ENCODE data around the gene ATXN2.
"Not testable (repeated sequence)": the region's sequence is repeated elsewhere in the genome, so short reads cannot be mapped to it uniquely, and the experiment has no call there.

Gene ATXN2

GRCh38 chr12:111532751-111533150, 66.4 kb downstream of the ATXN2 start:
- Histone ChIP-seq H3K9ac (ENCODE audit: low read length) (no peak overlapping the region), H3K4me3 (ENCODE audit: low read length) (no peak overlapping the region), H3K9me3 (ENCODE audit: control insufficient read depth, low read length) (no peaks in the 10 kb centered on the region), H3K27me3 (replicated peaks; ENCODE audit: control insufficient read depth, insufficient read depth, low read length) (no peaks in the 10 kb centered on the region), H3K36me3 (ENCODE audit: control insufficient read depth, insufficient read depth, low read length, severe bottlenecking) (peaks cover 74% of the 10 kb centered on the region), H3K4me1 (ENCODE audit: control insufficient read depth, insufficient read depth, low read length) (no peaks in the 10 kb centered on the region)
- peak; percentile 36 for DNase-seq (ENCODE audit: low read depth)

GRCh38 chr12:111529424-111530368, 69.4 kb downstream of the ATXN2 start:
- Histone ChIP-seq H3K4me1 (ENCODE audit: control insufficient read depth, insufficient read depth, low read length) (peaks cover 3% of the 10 kb centered on the region), H3K9me3 (ENCODE audit: control insufficient read depth, low read length) (no peaks in the 10 kb centered on the region), H3K4me3 (ENCODE audit: low read length) (no peak overlapping the region), H3K9ac (ENCODE audit: low read length) (peak overlapping the region; percentile 9), H3K27me3 (replicated peaks; ENCODE audit: control insufficient read depth, insufficient read depth, low read length) (no peaks in the 10 kb centered on the region), H3K36me3 (ENCODE audit: control insufficient read depth, insufficient read depth, low read length, severe bottlenecking) (peaks cover 76% of the 10 kb centered on the region)
- DNase-seq (ENCODE audit: low read depth), result peak; percentile 80

GRCh38 chr12:111523587-111524167, 75.4 kb downstream of the ATXN2 start:
- Histone ChIP-seq H3K9me3 (ENCODE audit: control insufficient read depth, low read length) (no peaks in the 10 kb centered on the region), H3K9ac (ENCODE audit: low read length) (no peak overlapping the region), H3K27me3 (replicated peaks; ENCODE audit: control insufficient read depth, insufficient read depth, low read length) (no peaks in the 10 kb centered on the region), H3K36me3 (ENCODE audit: control insufficient read depth, insufficient read depth, low read length, severe bottlenecking) (peaks cover 99% of the 10 kb centered on the region), H3K4me1 (ENCODE audit: control insufficient read depth, insufficient read depth, low read length) (peaks cover 3% of the 10 kb centered on the region), H3K4me3 (ENCODE audit: low read length) (no peak overlapping the region)
- no peak for DNase-seq (ENCODE audit: low read depth)

GRCh38 chr12:111521801-111522200, 77.3 kb downstream of the ATXN2 start:
- H3K4me3 ChIP-seq (ENCODE audit: low read length), result no peak overlapping the region
- H3K36me3 ChIP-seq (ENCODE audit: control insufficient read depth, insufficient read depth, low read length, severe bottlenecking), result peaks cover 99% of the 10 kb centered on the region

GRCh38 chr12:111519937-111520336, 79.2 kb downstream of the ATXN2 start:
- H3K4me3 ChIP-seq (ENCODE audit: low read length), result no peak overlapping the region
- H3K4me1 ChIP-seq (ENCODE audit: control insufficient read depth, insufficient read depth, low read length), result no peaks in the 10 kb centered on the region
- no peak overlapping the region for H3K9ac ChIP-seq (ENCODE audit: low read length)
- no peaks in the 10 kb centered on the region for H3K9me3 ChIP-seq (ENCODE audit: control insufficient read depth, low read length)
- no peak for DNase-seq (ENCODE audit: low read depth)
- H3K27me3 ChIP-seq (replicated peaks; ENCODE audit: control insufficient read depth, insufficient read depth, low read length), result no peaks in the 10 kb centered on the region
- H3K36me3 ChIP-seq (ENCODE audit: control insufficient read depth, insufficient read depth, low read length, severe bottlenecking), result peaks cover 100% of the 10 kb centered on the region

More at GRCh38 chr12:111521801-111522200, 77.3 kb downstream of the ATXN2 start:
- Histone ChIP-seq H3K27me3 (replicated peaks; ENCODE audit: control insufficient read depth, insufficient read depth, low read length) (no peaks in the 10 kb centered on the region), H3K9ac (ENCODE audit: low read length) (no peak overlapping the region), H3K9me3 (ENCODE audit: control insufficient read depth, low read length) (no peaks in the 10 kb centered on the region), H3K4me1 (ENCODE audit: control insufficient read depth, insufficient read depth, low read length) (no peaks in the 10 kb centered on the region)
- no peak for DNase-seq (ENCODE audit: low read depth)

GRCh38 chr12:111519083-111519482, 80.0 kb downstream of the ATXN2 start:
- H3K4me1 ChIP-seq (ENCODE audit: control insufficient read depth, insufficient read depth, low read length), result no peaks in the 10 kb centered on the region
- H3K36me3 ChIP-seq (ENCODE audit: control insufficient read depth, insufficient read depth, low read length, severe bottlenecking), result peaks cover 99% of the 10 kb centered on the region

GRCh38 chr12:111507719-111508118, 91.4 kb downstream of the ATXN2 start:
- H3K9ac ChIP-seq (ENCODE audit: low read length), result not testable (repeated sequence)

More at GRCh38 chr12:111519083-111519482, 80.0 kb downstream of the ATXN2 start:
- no peak overlapping the region for H3K9ac ChIP-seq (ENCODE audit: low read length)
- H3K9me3 ChIP-seq (ENCODE audit: control insufficient read depth, low read length), result no peaks in the 10 kb centered on the region
- no peak for DNase-seq (ENCODE audit: low read depth)
- H3K4me3 ChIP-seq (ENCODE audit: low read length), result no peak overlapping the region
- H3K27me3 ChIP-seq (replicated peaks; ENCODE audit: control insufficient read depth, insufficient read depth, low read length), result no peaks in the 10 kb centered on the region

GRCh38 chr12:111507258-111507657, 91.9 kb downstream of the ATXN2 start:
- H3K9me3 ChIP-seq (ENCODE audit: control insufficient read depth, low read length), result not testable (repeated sequence)
- H3K36me3 ChIP-seq (ENCODE audit: control insufficient read depth, insufficient read depth, low read length, severe bottlenecking), result peaks cover 83% of the 10 kb centered on the region

More at GRCh38 chr12:111507719-111508118, 91.4 kb downstream of the ATXN2 start:
- not testable (repeated sequence) for H3K9me3 ChIP-seq (ENCODE audit: control insufficient read depth, low read length); H3K4me3 ChIP-seq (ENCODE audit: low read length); H3K4me1 ChIP-seq (ENCODE audit: control insufficient read depth, insufficient read depth, low read length); DNase-seq (ENCODE audit: low read depth); H3K27me3 ChIP-seq (replicated peaks; ENCODE audit: control insufficient read depth, insufficient read depth, low read length)
- peaks cover 83% of the 10 kb centered on the region for H3K36me3 ChIP-seq (ENCODE audit: control insufficient read depth, insufficient read depth, low read length, severe bottlenecking)

GRCh38 chr12:111506260-111506659, 92.9 kb downstream of the ATXN2 start:
- H3K27me3 ChIP-seq (replicated peaks; ENCODE audit: control insufficient read depth, insufficient read depth, low read length), result no peaks in the 10 kb centered on the region
- no peak overlapping the region for H3K4me3 ChIP-seq (ENCODE audit: low read length)
- no peaks in the 10 kb centered on the region for H3K9me3 ChIP-seq (ENCODE audit: control insufficient read depth, low read length)
- peaks cover 83% of the 10 kb centered on the region for H3K36me3 ChIP-seq (ENCODE audit: control insufficient read depth, insufficient read depth, low read length, severe bottlenecking)
- H3K9ac ChIP-seq (ENCODE audit: low read length), result no peak overlapping the region
- DNase-seq (ENCODE audit: low read depth), result no peak
- H3K4me1 ChIP-seq (ENCODE audit: control insufficient read depth, insufficient read depth, low read length), result peaks cover 9% of the 10 kb centered on the region

More at GRCh38 chr12:111507258-111507657, 91.9 kb downstream of the ATXN2 start:
- H3K9ac ChIP-seq (ENCODE audit: low read length); H3K27me3 ChIP-seq (replicated peaks; ENCODE audit: control insufficient read depth, insufficient read depth, low read length); DNase-seq (ENCODE audit: low read depth); H3K4me1 ChIP-seq (ENCODE audit: control insufficient read depth, insufficient read depth, low read length); H3K4me3 ChIP-seq (ENCODE audit: low read length): not testable (repeated sequence)

GRCh38 chr12:111505601-111506036, 93.5 kb downstream of the ATXN2 start:
- DNase-seq (ENCODE audit: low read depth), result no peak
- Histone ChIP-seq H3K4me1 (ENCODE audit: control insufficient read depth, insufficient read depth, low read length) (peaks cover 4% of the 10 kb centered on the region), H3K9ac (ENCODE audit: low read length) (no peak overlapping the region), H3K4me3 (ENCODE audit: low read length) (no peak overlapping the region), H3K9me3 (ENCODE audit: control insufficient read depth, low read length) (no peaks in the 10 kb centered on the region), H3K36me3 (ENCODE audit: control insufficient read depth, insufficient read depth, low read length, severe bottlenecking) (peaks cover 82% of the 10 kb centered on the region), H3K27me3 (replicated peaks; ENCODE audit: control insufficient read depth, insufficient read depth, low read length) (no peaks in the 10 kb centered on the region)

- Histone ChIP-seq H3K27me3 (replicated peaks; ENCODE audit: control insufficient read depth, insufficient read depth, low read length) (no peaks in the 10 kb centered on the region), H3K4me1 (ENCODE audit: control insufficient read depth, insufficient read depth, low read length) (no peaks in the 10 kb centered on the region), H3K4me3 (ENCODE audit: low read length) (no peak overlapping the region), H3K9ac (ENCODE audit: low read length) (no peak overlapping the region), H3K36me3 (ENCODE audit: control insufficient read depth, insufficient read depth, low read length, severe bottlenecking) (peaks cover 80% of the 10 kb centered on the region), H3K9me3 (ENCODE audit: control insufficient read depth, low read length) (no peaks in the 10 kb centered on the region)
- DNase-seq (ENCODE audit: low read depth), result no peak
These were observed 96.0 kb downstream of the ATXN2 start for GRCh38 chr12:111503116-111503515.

Measured in adipocyte (in vitro differentiated cells).